IMR-90 (cell line): ENCODE results near the gene FAM241A.
"Not testable (repeated sequence)": the region's sequence is repeated elsewhere in the genome, so short reads cannot be mapped to it uniquely, and the experiment has no call there.

Experiments
- BHLHE40 ChIP-seq: fragments of 150-350 bp; IDR thresholded peaks from 2 replicates; pipeline ENCODE4 v1.6.1; 2016; ENCODE audit warnings: mild to moderate bottlenecking, low read depth, low read length
- MXI1 ChIP-seq: IDR thresholded peaks from 2 replicates; pipeline ENCODE4 v1.6.1; 2012; ENCODE audit warnings: low read depth, mild to moderate bottlenecking, low read length, moderate library complexity, borderline replicate concordance
- POLR2A ChIP-seq: IDR thresholded peaks from 2 replicates; pipeline ENCODE4 v1.6.1; 2012; ENCODE audit warnings: mild to moderate bottlenecking, low read depth, low read length
- TF ChIP-seq, protein P1 (sequence below): conservative IDR thresholded peaks from 2 replicates; pipeline ENCODE4 v1.5.1; 2012; ENCODE audit warnings: mild to moderate bottlenecking, low read depth, low read length, improper control_type of control experiment

DNA sequence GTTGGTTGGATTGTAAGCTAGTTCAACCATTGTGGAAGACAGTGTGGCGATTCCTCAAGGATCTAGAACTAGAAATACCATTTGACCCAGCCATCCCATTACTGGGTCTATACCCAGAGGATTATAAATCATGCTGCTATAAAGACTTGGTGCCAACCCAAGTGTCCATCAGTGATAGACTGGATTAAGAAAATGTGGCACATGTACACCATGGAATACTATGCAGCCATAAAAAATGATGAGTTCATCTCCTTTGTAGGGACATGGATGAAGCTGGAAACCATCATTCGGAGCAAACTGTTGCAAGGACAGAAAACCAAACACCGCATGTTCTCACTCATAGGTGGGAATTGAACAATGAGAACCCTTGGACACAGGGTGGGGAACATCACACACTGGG is 18.5 kb downstream of the FAM241A start:
- TF ChIP-seq, protein P1, sequence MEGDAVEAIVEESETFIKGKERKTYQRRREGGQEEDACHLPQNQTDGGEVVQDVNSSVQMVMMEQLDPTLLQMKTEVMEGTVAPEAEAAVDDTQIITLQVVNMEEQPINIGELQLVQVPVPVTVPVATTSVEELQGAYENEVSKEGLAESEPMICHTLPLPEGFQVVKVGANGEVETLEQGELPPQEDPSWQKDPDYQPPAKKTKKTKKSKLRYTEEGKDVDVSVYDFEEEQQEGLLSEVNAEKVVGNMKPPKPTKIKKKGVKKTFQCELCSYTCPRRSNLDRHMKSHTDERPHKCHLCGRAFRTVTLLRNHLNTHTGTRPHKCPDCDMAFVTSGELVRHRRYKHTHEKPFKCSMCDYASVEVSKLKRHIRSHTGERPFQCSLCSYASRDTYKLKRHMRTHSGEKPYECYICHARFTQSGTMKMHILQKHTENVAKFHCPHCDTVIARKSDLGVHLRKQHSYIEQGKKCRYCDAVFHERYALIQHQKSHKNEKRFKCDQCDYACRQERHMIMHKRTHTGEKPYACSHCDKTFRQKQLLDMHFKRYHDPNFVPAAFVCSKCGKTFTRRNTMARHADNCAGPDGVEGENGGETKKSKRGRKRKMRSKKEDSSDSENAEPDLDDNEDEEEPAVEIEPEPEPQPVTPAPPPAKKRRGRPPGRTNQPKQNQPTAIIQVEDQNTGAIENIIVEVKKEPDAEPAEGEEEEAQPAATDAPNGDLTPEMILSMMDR, result not testable (repeated sequence)
- TF ChIP-seq MXI1, POLR2A, BHLHE40: not testable (repeated sequence)
